Endothelial cell of umbilical vein (primary cell): ENCODE data around the gene SRGAP3. TPM values are rescaled to one million over a fixed set of nuclear protein-coding genes. Genes with fewer than 3 reads are reported as not detected.

Experiments used
- BruUV-seq: library from RNA; stranded (reverse); fragments of 400-500 nt; replicated peaks from 2 replicates; lab custom pipeline; 2021; lab: Mats Ljungman, UMichigan
- CTCF ChIA-PET: fragments of 300-600, 350-600 bp; sonication (Branson Sonifier 250); formaldehyde crosslinking; loops from one replicate; lab custom pipeline; 2021; ENCODE audit warnings: antibody characterized with exemption, inconsistent platforms; lab: Charles Lee
- POLR2A ChIA-PET: fragments of 300-600, 350-600 bp; sonication (Branson Sonifier 250); formaldehyde crosslinking; loops from one replicate; lab custom pipeline; 2021; ENCODE audit warnings: antibody characterized with exemption, inconsistent platforms; lab: Charles Lee
- DNase-seq: peaks from one replicate; pipeline ENCODE4 v3.0.0-alpha.2; 2011; ENCODE audit warnings: low read depth, low spot score
- FAIRE-seq: peaks from 2 replicates; lab custom pipeline; 2011; peaks lifted over from hg19 to GRCh38; lab: Jason Lieb, UNC
- H2AFZ ChIP-seq: 2 replicates; pipeline ENCODE4 v1.6.0; 2012; ENCODE audit warnings: low read depth, low read length, control low read depth, inconsistent platforms
- H3K27ac ChIP-seq: 2 replicates; pipeline ENCODE4 v1.5.1; 2011; ENCODE audit warnings: low read depth, mild to moderate bottlenecking, control low read depth, low read length, moderate library complexity; ENCODE audit not compliant: insufficient read depth
- H3K27me3 ChIP-seq, 2 experiments: 2 replicates each; pipeline versions ENCODE4 v1.6.0 to v1.6.1; 2011; ENCODE audit warnings: low read length in 2 of 2, mixed read lengths in 1 of 2; ENCODE audit not compliant: control insufficient read depth in 2 of 2, insufficient read depth in 2 of 2
- H3K36me3 ChIP-seq, 2 experiments: 2 replicates in 1 of 2; 3 replicates in 1 of 2; pipeline ENCODE4 v1.5.1; 2011; ENCODE audit warnings: low read length in 2 of 2, mild to moderate bottlenecking in 1 of 2, moderate library complexity in 1 of 2; ENCODE audit not compliant: control insufficient read depth in 2 of 2, insufficient read depth in 2 of 2; ENCODE audit errors: extremely low read depth in 1 of 2
- H3K4me1 ChIP-seq: 3 replicates; pipeline ENCODE4 v1.5.1; 2011; ENCODE audit warnings: mild to moderate bottlenecking, low read length; ENCODE audit not compliant: control insufficient read depth, insufficient read depth; ENCODE audit errors: extremely low read depth
- H3K4me2 ChIP-seq: 2 replicates; pipeline ENCODE4 v1.6.1; 2011; ENCODE audit warnings: low read length, control low read depth, mixed read lengths; ENCODE audit not compliant: insufficient read depth
- H3K4me3 ChIP-seq, 3 experiments: fragments of 200-600 bp in 1 of 3; sonication (generic), shearing (Covaris generic) in 1 of 3; replicated peaks in 1 of 3; 2 replicates each; pipeline ENCODE4 v1.5.1; 2011 to 2016; ENCODE audit warnings: control low read depth in 3 of 3, low read length in 3 of 3, mild to moderate bottlenecking in 2 of 3, inconsistent platforms in 1 of 3, low read depth in 1 of 3, moderate library complexity in 1 of 3; ENCODE audit not compliant: insufficient read depth in 1 of 3
- H3K79me2 ChIP-seq: 2 replicates; pipeline ENCODE4 v1.6.0; 2012; ENCODE audit warnings: low read length, inconsistent platforms; ENCODE audit not compliant: control insufficient read depth, insufficient read depth
- H3K9ac ChIP-seq: replicated peaks from 2 replicates; pipeline ENCODE3; 2011; ENCODE audit warnings: low read length, control low read depth; ENCODE audit not compliant: insufficient read depth; ENCODE audit errors: extremely low read depth
- H3K9me1 ChIP-seq: replicated peaks from 3 replicates; pipeline ENCODE4 v1.6.0; 2011; ENCODE audit warnings: mild to moderate bottlenecking, low read length; ENCODE audit not compliant: control insufficient read depth, insufficient read depth; ENCODE audit errors: extremely low read depth
- H3K9me3 ChIP-seq: replicated peaks from 2 replicates; pipeline ENCODE4 v1.5.1; 2012; ENCODE audit warnings: low read length, inconsistent platforms; ENCODE audit not compliant: control insufficient read depth, insufficient read depth
- H4K20me1 ChIP-seq: replicated peaks from 2 replicates; pipeline ENCODE3; 2011; ENCODE audit warnings: mild to moderate bottlenecking, low read length; ENCODE audit not compliant: control insufficient read depth, insufficient read depth; ENCODE audit errors: extremely low read depth
- EZH2 ChIP-seq: IDR thresholded peaks from 2 replicates; pipeline ENCODE4 v1.6.1; 2012; ENCODE audit warnings: borderline replicate concordance, low read depth, mild to moderate bottlenecking, moderate library complexity, low read length, inconsistent platforms; ENCODE audit not compliant: severe bottlenecking
- FOS ChIP-seq: IDR thresholded peaks from 2 replicates; pipeline ENCODE4 v1.6.1; 2011; ENCODE audit warnings: mild to moderate bottlenecking, low read length, moderate library complexity, borderline replicate concordance; ENCODE audit not compliant: insufficient read depth
- GATA2 ChIP-seq: IDR thresholded peaks from 2 replicates; pipeline ENCODE4 v1.7.0; 2011; ENCODE audit warnings: low read depth, mild to moderate bottlenecking, moderate library complexity, mixed read lengths, low read length; ENCODE audit not compliant: insufficient read length, insufficient read depth
- JUN ChIP-seq: IDR thresholded peaks from 2 replicates; pipeline ENCODE4 v1.6.1; 2011; ENCODE audit warnings: borderline replicate concordance, low read depth; ENCODE audit not compliant: insufficient read length, insufficient read depth
- MYC ChIP-seq: IDR thresholded peaks from one replicate; pipeline ENCODE4 v1.6.1; 2011; ENCODE audit warnings: mild to moderate bottlenecking, low read depth, low read length
- POLR2A ChIP-seq: IDR thresholded peaks from 2 replicates; pipeline ENCODE4 v1.6.1; 2012; ENCODE audit warnings: low read depth, mild to moderate bottlenecking, control low read depth, low read length
- POLR2AphosphoS5 ChIP-seq: IDR thresholded peaks from 2 replicates; pipeline ENCODE4 v1.6.1; 2012; ENCODE audit warnings: low read depth, mild to moderate bottlenecking, control low read depth, low read length, moderate library complexity; ENCODE audit not compliant: insufficient read depth
- dilution Hi-C: fragments of 300-500 bp; cut with MboI; formaldehyde crosslinking; loops from one replicate; pipeline ENCODE4 v1.15.0; 2019; ENCODE audit warnings: low sequenced_read_pairs; ENCODE audit not compliant: extremely low pct_ligation_motif_present
- intact Hi-C: fragments of 100-400 bp; cut with micrococcal nuclease; formaldehyde crosslinking; loops from one replicate; pipeline ENCODE4 v1.10.0; 2022
- polyA plus RNA-seq, 4 experiments: library from polyadenylated mRNA; depleted of rRNA in 3 of 4; stranded (reverse) in 3 of 4; unstranded in 1 of 4; fragments of >200 nt; gene quantifications; 2 replicates each; pipeline versions ENCODE4 v1.2.1 to v1.2.3, GENCODE V29; 2011 to 2012; ENCODE audit warnings: missing spikeins in 1 of 4
- total RNA-seq: library from RNA; stranded (reverse); gene quantifications from 2 replicates; pipeline ENCODE4 v1.2.3, GENCODE V29; 2021
- TF ChIP-seq, protein P1 (sequence below), 2 donors: IDR thresholded peaks; 1 replicate in 1 of 2; 2 replicates in 1 of 2; pipeline ENCODE4 v1.5.1; 2011; ENCODE audit warnings: low read length in 2 of 2, mild to moderate bottlenecking in 2 of 2, moderate library complexity in 2 of 2, control low read depth in 1 of 2, inconsistent platforms in 1 of 2, low read depth in 1 of 2; ENCODE audit not compliant: insufficient read depth in 1 of 2; ENCODE audit errors: extremely low read depth in 1 of 2
- TF ChIP-seq, protein P2 (sequence below): IDR thresholded peaks from 2 replicates; pipeline ENCODE4 v1.6.1; 2011; ENCODE audit not compliant: insufficient read depth, insufficient read length

The SRGAP3 gene
- total and polyA plus RNA-seq, 2 donors (not counting 3 experiments of a cell fraction or from before 2014, with no cell fraction given), result 0.06 TPM; not detected in 1

DNA sequence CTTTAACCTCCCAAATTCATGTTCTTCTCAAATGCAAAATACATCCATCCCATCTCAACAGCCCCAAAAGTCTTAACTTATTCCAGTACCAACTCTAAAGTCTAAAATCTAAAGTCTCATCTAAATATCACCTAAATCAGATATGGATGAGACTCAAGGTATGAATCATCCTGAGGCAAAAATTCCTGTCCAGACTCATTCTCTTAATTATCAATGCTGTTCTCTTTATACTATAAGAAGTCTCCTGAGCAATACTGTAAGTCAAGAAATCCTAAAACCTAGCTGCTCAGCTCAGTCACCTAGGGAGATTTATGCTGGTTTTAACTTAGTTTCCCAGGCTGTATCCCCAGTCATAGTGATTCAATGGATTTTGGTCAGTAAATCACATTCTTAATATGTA is 297.3 kb downstream of the SRGAP3 start:
- H3K79me2 ChIP-seq, result peaks cover 65% of the 10 kb centered on the region
- no peak overlapping the region for H2AFZ ChIP-seq
- dilution Hi-C loops, result no loop called here
- H3K27me3 ChIP-seq, result no peaks in the 10 kb centered on the region
- intact Hi-C loops, result no loop called here
- no peak overlapping the region for H3K4me3 ChIP-seq
- no peak for DNase-seq
- no peak overlapping the region for H3K27ac ChIP-seq
- H4K20me1 ChIP-seq, result no peaks in the 10 kb centered on the region
- no peaks in the 10 kb centered on the region for H3K4me1 ChIP-seq
- H3K36me3 ChIP-seq, result no peaks in the 10 kb centered on the region
- no TSS peak for BruUV-seq
- no peak overlapping the region for H3K4me2 ChIP-seq
- POLR2A ChIA-PET, result no interaction called here
- H3K9ac ChIP-seq, result no peak overlapping the region
- CTCF ChIA-PET, result no interaction called here
- TF ChIP-seq JUN (no peak), FOS (no peak), POLR2AphosphoS5 (no peak), POLR2A (no peak), GATA2 (no peak), MYC (no peak), EZH2 (no peak)
- TF ChIP-seq, protein P1, sequence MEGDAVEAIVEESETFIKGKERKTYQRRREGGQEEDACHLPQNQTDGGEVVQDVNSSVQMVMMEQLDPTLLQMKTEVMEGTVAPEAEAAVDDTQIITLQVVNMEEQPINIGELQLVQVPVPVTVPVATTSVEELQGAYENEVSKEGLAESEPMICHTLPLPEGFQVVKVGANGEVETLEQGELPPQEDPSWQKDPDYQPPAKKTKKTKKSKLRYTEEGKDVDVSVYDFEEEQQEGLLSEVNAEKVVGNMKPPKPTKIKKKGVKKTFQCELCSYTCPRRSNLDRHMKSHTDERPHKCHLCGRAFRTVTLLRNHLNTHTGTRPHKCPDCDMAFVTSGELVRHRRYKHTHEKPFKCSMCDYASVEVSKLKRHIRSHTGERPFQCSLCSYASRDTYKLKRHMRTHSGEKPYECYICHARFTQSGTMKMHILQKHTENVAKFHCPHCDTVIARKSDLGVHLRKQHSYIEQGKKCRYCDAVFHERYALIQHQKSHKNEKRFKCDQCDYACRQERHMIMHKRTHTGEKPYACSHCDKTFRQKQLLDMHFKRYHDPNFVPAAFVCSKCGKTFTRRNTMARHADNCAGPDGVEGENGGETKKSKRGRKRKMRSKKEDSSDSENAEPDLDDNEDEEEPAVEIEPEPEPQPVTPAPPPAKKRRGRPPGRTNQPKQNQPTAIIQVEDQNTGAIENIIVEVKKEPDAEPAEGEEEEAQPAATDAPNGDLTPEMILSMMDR (IDR thresholded peaks at IDR 0.05; ENCODE audit: extremely low read depth in 1 of 2, insufficient read depth in 1 of 2, low read depth in 1 of 2, low read length in 2 of 2), result no peak
- TF ChIP-seq, protein P2, sequence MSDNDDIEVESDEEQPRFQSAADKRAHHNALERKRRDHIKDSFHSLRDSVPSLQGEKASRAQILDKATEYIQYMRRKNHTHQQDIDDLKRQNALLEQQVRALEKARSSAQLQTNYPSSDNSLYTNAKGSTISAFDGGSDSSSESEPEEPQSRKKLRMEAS, result no peak
- no peaks in the 10 kb centered on the region for H3K9me3 ChIP-seq
- no peak for FAIRE-seq
- no peaks in the 10 kb centered on the region for H3K9me1 ChIP-seq
